Hepatic stellate cell (primary cell): Measurements from ENCODE around the gene APEX2.
A peak's percentile ranks its signal among the peaks of the same experiment; 100 is the strongest.
"Not testable (repeated sequence)": the region's sequence is repeated elsewhere in the genome, so short reads cannot be mapped to it uniquely, and the experiment has no call there.

Experiments
- DNase-seq: peaks from one replicate; pipeline ENCODE4 v3.0.0; 2011; ENCODE audit warnings: low spot score

The APEX2 gene

DNA sequence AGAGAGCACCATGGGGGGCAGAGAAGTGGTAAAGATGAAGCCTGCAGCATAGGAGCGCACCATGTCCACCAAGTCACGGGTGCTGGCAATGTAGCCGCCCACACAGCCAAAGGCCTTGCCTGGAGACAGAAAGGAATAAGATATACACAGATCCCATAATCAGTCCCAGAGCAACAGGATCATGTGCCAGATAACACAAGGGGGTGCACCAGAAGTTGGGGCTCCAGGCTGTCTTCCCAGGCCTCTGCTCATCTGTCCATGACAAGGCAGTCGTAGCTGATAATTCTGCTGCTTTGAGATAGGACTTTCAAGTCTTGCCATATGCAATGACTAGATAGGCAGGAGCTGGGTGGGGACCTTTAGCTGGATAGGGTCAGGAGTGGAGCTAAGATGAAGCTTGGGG, 14.7 kb downstream of the APEX2 start:
- no peak for DNase-seq

DNA sequence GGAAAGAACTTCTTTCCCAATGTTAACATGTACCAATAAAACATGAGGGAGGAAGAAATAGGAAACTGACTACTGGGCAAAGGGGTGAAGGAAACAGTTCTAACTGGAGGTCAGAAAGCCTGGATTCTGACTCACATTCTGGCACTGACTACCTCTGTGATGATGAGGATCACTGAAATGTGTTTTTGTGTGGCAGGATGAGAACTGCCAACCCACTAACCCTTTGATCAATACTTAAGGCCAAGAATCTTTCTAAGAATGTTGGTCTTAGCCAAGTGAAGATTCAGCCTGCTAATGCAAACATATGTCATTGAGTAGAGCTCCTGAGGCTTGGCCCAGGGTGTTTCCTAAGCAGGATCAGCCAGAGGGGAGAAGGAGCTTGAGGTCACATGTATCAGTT, 26.0 kb downstream of the APEX2 start:
- DNase-seq, result no peak

DNA sequence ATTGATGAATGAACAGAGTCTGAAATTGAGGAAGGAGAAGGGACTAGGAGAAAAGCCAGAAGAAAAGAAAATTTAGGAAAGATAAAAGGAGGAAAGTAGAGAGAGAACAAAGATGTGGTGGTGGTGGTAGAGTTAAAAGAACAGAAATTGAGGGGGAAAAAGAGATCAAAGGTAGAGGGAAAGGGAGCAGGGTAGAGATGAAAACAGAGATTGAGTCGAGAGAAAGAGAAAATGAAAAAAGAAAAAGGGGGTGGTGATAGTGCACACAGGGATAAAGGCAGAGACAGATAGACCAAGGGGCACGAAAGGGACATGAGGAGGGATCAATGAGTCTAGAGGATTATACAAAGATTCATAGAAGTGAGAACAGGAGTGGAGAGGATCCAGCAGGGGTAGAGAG, 26.7 kb downstream of the APEX2 start:
- DNase-seq, result no peak

DNA sequence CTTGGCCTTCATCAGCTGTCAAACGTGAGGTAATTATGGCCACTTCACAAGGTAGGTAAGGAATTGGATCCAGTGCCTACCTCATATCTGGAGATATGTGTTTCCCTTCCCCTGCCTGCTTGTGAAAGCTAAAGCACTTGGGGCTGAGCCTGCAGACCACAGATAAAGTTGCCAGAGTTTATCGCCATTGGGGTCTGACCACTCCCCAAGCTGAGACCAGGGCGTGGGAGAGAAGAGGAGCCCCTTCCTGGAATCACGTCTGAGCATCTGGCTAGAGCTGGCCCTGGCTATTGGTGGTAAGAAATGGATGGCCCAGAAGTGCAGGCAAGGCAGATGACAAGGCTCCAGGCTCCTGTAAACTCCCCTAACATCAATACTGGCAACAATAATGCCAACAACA, 27.9 kb downstream of the APEX2 start:
- DNase-seq, result no peak

DNA sequence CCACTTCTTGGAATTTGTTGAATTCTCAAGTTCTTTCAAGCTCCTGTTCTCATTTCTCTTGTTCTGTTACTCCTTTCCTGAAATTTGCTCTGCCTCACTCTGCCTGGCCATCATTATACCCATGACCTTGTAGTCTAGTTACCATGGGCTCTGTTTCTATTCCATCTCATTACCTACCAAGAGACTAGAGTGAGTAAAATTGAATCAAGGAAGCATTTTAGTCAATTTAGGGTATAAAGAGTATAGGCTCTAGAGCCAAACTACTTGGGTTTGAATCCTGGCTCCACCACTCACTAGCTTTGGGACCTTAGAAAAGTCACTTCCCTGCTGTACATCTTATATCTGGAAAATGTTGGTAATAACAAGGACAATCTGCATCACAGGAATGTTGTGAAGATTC, 28.4 kb downstream of the APEX2 start:
- no peak for DNase-seq

DNA sequence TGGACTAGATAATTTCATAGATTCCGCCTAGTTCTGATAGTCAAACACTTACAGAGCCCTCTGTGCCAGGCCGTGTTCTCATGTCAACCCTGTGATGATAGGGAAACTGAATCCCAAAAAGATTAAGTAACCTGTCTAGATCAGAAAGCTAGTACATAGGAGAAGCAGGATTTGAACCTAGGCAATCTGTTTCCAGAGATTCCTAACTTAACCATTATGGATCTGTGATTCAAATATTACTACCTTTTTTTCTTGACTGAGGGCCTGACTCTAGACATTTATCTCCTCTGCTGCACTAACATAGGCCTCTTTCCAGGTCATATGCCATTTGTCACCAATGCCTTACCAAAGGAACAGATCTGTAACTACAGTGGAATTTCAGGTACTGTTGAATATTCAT, 29.1 kb downstream of the APEX2 start:
- no peak for DNase-seq

DNA sequence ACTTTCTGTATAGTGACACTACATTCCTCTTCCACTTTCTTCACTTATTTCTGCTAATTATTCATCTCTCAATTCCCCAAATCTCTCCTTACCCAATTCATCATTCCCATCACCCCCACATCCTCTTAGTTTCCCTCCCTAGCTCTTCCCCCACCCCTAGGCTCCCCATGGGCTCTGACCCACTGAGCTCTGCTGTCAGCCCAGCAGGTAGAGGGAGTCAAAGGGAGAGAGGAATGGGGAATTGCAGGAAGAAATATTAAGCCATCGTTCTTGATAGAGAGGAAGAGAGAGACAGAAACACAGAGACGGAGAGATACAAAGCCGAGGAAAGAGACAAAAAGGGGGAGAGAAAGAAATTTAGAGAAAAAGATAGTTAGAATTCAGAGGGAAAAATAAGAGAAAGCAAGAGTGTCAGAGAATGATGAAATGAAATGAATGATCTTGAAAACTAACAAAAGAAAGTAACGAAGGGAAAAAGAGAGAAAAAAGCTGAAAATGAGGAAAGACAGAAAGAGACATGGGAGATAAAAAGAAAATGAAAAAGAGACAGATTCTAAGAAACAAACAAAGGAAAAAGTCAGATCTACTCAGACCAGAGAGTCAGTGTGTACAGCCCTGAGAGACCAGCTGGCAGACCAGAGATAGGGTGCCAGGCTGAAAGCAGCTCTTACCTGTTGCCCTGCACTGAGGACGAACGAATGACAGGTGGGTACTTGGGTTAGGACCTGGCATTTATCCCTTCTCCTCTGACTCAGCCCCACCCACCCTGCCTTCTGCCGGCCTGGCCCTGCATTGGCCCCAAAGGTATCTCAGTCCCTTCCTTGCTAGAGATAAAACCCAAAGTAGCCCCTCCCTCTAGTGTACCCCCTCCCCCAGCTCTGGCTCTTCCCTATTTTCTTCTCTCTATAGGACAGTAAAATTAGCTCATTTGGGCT, 30.4 kb downstream of the APEX2 start, which contains the start of gene ALAS2:
TSS of gene ALAS2 (minus strand) at position 707 of the 935 bp plus-strand sequence. CDS start 4,977 bp downstream, outside the sequence.
- no peak for DNase-seq

DNA sequence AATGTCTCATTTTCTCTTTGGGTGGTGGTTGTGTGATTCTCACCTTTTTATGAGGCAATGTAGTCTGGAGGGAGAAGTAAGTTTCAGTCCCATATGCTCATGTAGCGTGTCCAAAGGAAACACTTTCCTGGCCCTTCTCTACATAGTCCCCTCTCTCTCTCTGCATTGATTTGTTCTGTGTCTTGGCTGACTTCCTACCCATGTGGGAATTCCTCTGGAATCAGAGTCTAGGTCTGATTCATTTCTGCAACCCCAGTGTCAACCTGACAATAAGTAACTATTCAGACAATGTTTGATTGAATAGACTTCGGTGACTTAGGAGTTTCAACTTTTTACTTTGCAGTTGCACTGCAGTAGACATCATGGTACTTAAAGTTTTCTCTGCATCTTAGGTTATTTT, 33.3 kb downstream of the APEX2 start:
- no peak for DNase-seq

DNA sequence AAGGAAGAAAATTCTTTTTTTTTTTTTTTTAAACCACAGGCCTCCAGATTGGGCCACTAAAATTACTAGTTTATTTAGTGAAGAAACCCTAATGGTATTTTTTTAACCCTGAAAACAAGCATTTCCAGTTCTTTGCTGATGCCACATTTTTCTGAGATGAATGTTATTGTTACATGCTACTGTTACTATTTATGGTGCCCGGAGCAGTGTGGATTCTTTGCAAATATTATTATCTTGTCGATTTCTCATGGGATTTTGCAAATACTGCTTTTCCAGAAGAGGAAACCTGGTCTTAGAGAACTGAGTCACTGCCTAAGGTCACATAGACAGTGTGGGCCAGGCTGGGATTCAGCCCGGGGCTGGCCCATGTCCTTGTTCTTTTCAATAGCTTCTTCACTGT, 39.3 kb downstream of the APEX2 start:
- DNase-seq, result no peak

DNA sequence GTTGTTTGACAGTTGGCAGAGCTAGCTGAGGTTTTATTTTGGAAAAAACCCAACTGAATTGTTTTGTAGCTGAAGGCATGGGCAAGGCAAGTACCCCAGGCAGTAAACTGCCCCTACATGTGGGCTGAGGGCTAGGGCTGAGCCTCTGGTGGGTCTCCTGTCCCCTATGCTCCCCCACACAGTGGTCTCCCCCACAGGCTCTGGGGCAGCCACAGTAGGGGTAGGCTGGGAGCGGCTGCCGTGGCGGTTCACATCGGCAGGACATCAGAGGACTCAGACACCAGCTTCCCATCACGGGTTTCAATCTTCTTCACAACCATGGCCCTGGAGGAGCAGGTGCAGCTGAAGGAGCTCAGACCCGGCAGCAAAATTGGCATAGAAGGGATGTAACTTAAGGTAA, 41.4 kb downstream of the APEX2 start:
- DNase-seq, result no peak

DNA sequence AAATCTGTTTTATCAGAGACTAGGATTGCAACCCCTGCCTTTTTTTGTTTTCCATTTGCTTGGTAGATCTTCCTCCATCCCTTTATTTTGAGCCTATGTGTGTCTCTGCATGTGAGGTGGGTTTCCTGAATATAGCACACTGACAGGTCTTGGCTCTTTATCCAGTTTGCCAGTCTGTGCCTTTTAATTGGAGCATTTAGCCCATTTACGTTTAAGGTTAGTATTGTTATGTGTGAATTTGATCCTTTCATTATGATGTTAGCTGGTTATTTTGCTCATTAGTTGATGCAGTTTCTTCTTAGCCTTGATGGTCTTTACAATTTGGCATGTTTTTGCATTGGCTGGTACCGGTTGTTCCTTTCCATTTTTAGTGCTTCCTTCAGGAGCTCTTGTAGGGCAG, 50.4 kb downstream of the APEX2 start:
- not testable (repeated sequence) for DNase-seq

DNA sequence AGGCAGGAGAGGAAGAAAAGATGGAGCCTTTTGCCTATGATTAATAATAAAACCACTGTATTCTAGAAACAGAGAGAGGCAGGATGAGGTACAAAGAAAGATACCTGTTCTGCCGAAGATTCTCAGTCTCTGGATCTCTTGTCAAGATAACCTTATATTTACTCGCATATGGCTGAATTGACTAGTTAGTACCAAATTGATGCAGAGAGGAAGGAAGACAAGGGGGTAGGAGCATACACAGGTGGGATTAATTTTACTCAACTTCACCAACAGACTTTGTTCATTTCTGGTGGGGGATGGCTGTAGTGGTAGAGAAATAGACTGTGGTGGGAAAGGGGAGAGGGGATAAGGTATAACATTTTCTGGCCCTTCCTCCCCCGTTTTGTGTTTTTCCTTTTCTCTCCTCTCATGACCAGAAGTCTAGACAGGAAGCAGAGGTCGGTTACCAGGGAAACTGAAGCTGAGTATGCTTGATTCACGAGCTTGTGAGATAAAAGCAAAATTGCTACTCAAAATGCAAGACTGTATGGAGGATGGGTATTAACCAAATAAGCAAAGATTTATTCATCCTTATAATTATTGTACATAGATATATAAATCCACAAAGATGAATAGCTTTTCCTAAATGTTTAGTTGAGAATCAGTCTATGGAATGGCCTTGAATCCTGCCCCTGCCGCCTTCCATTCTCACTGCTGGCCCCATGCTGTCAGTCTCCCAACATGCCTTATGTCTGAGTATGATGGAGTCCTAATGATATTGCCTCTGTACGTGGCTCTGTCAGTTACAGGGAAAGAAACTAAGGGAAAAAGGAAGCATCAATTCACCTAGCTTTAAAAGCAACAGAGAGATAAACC, 56.9 kb downstream of the APEX2 start:
- DNase-seq, result no peak

DNA sequence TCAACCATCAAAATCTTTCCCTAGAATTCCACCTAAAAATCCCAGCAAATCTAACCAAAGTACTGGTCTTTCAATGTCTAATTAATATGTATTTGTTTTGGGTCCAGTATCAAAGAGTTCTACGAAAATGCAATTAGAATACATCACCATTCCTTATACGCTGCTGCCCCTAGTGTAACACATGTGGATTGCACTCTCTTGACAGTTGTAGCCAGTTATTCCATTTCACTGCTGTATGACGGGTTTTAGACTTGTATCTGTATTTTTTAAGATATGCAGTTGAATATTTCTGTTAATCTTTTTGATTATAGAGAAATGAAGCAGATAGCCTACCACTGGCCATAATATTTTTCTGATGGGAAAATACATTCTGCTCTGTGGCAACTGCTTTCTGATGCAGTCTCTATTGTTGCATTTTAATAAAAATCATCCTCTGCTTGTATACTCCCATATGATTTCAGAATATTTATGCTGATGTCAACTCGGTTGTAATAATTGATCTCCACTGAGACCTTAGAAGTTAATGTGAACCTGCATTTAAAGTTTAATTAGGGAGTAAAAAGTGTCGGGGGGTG, 57.6 kb downstream of the APEX2 start:
- peak; percentile 7 for DNase-seq
